Measurements from ENCODE around the gene AP1S3.

DNA sequence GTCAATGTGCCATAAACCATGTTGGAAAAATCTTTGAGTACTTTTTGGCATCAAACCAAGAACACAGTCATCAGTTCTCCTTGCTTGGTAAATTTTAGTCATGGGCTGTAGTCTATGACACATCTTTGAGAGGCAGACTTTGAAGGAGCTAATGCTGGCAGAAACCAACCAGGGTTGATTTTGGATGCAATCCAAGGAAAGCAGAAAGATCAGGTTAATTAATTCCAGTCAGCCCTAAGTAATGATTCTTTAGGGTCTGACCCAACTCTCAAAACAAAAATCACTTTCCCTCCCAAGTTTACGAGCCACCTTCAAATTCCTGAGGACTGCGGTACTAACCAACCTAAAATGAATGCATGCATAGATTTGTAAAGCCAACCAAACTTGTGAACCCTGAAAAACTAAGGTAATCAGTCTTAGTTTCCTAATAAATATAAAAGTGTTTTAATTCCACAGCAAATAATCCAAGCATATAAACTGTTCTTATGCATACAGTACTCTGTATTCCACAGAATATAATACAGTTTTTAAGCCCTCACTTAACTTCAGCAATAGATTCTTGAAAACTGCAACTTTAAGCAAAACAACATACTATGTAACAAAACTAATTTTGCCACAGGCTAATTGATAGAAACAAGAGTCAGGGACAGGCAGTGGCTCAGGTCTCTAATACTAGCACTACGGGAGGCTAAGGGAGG is 22.0 kb downstream of the AP1S3 start:
- TF ChIP-seq FOXM1 (IDR thresholded peaks at IDR 0.05; ENCODE audit: borderline replicate concordance) (no peak), FOXK2 (IDR thresholded peaks at IDR 0.05) (no peak), ARNT (IDR thresholded peaks at IDR 0.05) (no peak; the same call in 1 of the 2 replicates), SUZ12 (IDR thresholded peaks at IDR 0.05) (no peak), TARDBP (IDR thresholded peaks at IDR 0.05) (no peak)

All from HEK293T (cell line).